HG03469 (cell line): ENCODE results near the gene CTRB1.

ENCODE experiments used
- ATAC-seq: cut with Tn5 transposase; IDR thresholded peaks from one replicate; pipeline ENCODE4 v1.9.1; 2021; ENCODE audit warnings: mild to moderate bottlenecking, moderate library complexity, moderate number of reproducible peaks; ENCODE audit not compliant: unreplicated experiment

CTRB1 gene

GRCh38 chr16:75252946-75253911, 34.4 kb downstream of the CTRB1 start:
- ATAC-seq = no peak

- no peak for ATAC-seq
Measured at GRCh38 chr16:75254359-75254837, 35.6 kb downstream of the CTRB1 start.

GRCh38 chr16:75256059-75256571, 37.3 kb downstream of the CTRB1 start:
- ATAC-seq = no peak

- no peak for ATAC-seq
Measured at GRCh38 chr16:75256696-75257343, 38.0 kb downstream of the CTRB1 start.

GRCh38 chr16:75257886-75258806, 39.4 kb downstream of the CTRB1 start:
- ATAC-seq = no peak

- ATAC-seq = no peak
Measured at GRCh38 chr16:75258807-75259141, 40.0 kb downstream of the CTRB1 start.

GRCh38 chr16:75260851-75261589, 42.2 kb downstream of the CTRB1 start:
- no peak for ATAC-seq

- no peak for ATAC-seq
Measured at GRCh38 chr16:75261590-75262078, 42.8 kb downstream of the CTRB1 start.

- no peak for ATAC-seq
Measured at GRCh38 chr16:75262104-75262799, 43.5 kb downstream of the CTRB1 start.

- ATAC-seq = no peak
Measured at GRCh38 chr16:75262800-75263127, 44.0 kb downstream of the CTRB1 start.

GRCh38 chr16:75263291-75263962, 44.6 kb downstream of the CTRB1 start:
- ATAC-seq = no peak

- ATAC-seq = no peak
Measured at GRCh38 chr16:75263963-75264445, 45.2 kb downstream of the CTRB1 start.

GRCh38 chr16:75264457-75264998, 45.7 kb downstream of the CTRB1 start:
- ATAC-seq = no peak

GRCh38 chr16:75264999-75265910, 46.5 kb downstream of the CTRB1 start:
- ATAC-seq = no peak

- peak; percentile 44 for ATAC-seq
Measured at GRCh38 chr16:75265911-75266701, 47.3 kb downstream of the CTRB1 start.
